Measurements from ENCODE around the gene THTPA. TPM values are rescaled to one million over a fixed set of nuclear protein-coding genes. Genes with fewer than 3 reads are reported as not detected.
"Not testable (repeated sequence)": the region's sequence is repeated elsewhere in the genome, so short reads cannot be mapped to it uniquely, and the experiment has no call there.

The THTPA gene
- total RNA-seq, 1 experiment from 2014 or later: 12.3 TPM

GRCh38 chr14:23608454-23608853, 52.4 kb downstream of the THTPA start:
- TF ChIP-seq EZH2 (IDR thresholded peaks at IDR 0.05; ENCODE audit: borderline replicate concordance, low read depth, low read length, poor library complexity, severe bottlenecking) (no peak), CTCF (conservative IDR thresholded peaks at IDR 0.05; ENCODE audit: low read depth, low read length) (no peak)
- ChIA-PET POLR2A (ENCODE audit: low non-redundant PET) (no interaction called here), CTCF (no interaction called here)
- Histone ChIP-seq H3K4me3 (ENCODE audit: low read depth, low read length, poor library complexity, severe bottlenecking) (no peak overlapping the region), H3K4me1 (ENCODE audit: insufficient read depth, low read length, poor library complexity, severe bottlenecking) (no peaks in the 10 kb centered on the region), H3K27me3 (replicated peaks; ENCODE audit: insufficient read depth, low read depth, low read length, poor library complexity) (peaks cover 26% of the 10 kb centered on the region), H3K9me3 (ENCODE audit: low read depth, low read length, poor library complexity, severe bottlenecking) (no peaks in the 10 kb centered on the region), H3K36me3 (ENCODE audit: insufficient read depth, low read length, poor library complexity, severe bottlenecking) (no peaks in the 10 kb centered on the region), H3K27ac (ENCODE audit: low read depth, low read length, poor library complexity, severe bottlenecking) (no peak overlapping the region)
- intact Hi-C loops (cut with micrococcal nuclease; ENCODE audit: unreplicated experiment): no loop called here
- no peak for DNase-seq (ENCODE audit: low spot score)
- no TSS peak for BruUV-seq (replicated peaks)

GRCh38 chr14:23609001-23609400, 52.9 kb downstream of the THTPA start:
- POLR2A ChIA-PET (ENCODE audit: low non-redundant PET): no interaction called here
- intact Hi-C loops (cut with micrococcal nuclease; ENCODE audit: unreplicated experiment): no loop called here
- BruUV-seq (replicated peaks): no TSS peak
- Histone ChIP-seq H3K9me3 (ENCODE audit: low read depth, low read length, poor library complexity, severe bottlenecking) (no peaks in the 10 kb centered on the region), H3K27ac (ENCODE audit: low read depth, low read length, poor library complexity, severe bottlenecking) (no peak overlapping the region), H3K4me1 (ENCODE audit: insufficient read depth, low read length, poor library complexity, severe bottlenecking) (no peaks in the 10 kb centered on the region), H3K36me3 (ENCODE audit: insufficient read depth, low read length, poor library complexity, severe bottlenecking) (no peaks in the 10 kb centered on the region), H3K27me3 (replicated peaks; ENCODE audit: insufficient read depth, low read depth, low read length, poor library complexity) (peaks cover 30% of the 10 kb centered on the region), H3K4me3 (ENCODE audit: low read depth, low read length, poor library complexity, severe bottlenecking) (no peak overlapping the region)
- TF ChIP-seq EZH2 (IDR thresholded peaks at IDR 0.05; ENCODE audit: borderline replicate concordance, low read depth, low read length, poor library complexity, severe bottlenecking) (no peak), CTCF (conservative IDR thresholded peaks at IDR 0.05; ENCODE audit: low read depth, low read length) (no peak)
- DNase-seq (ENCODE audit: low spot score): no peak
- CTCF ChIA-PET: no interaction called here

GRCh38 chr14:23609411-23610089, 53.5 kb downstream of the THTPA start:
- BruUV-seq (replicated peaks); DNase-seq (ENCODE audit: low spot score); H3K36me3 ChIP-seq (ENCODE audit: insufficient read depth, low read length, poor library complexity, severe bottlenecking); H3K27ac ChIP-seq (ENCODE audit: low read depth, low read length, poor library complexity, severe bottlenecking); POLR2A ChIA-PET (ENCODE audit: low non-redundant PET); H3K4me3 ChIP-seq (ENCODE audit: low read depth, low read length, poor library complexity, severe bottlenecking); H3K4me1 ChIP-seq (ENCODE audit: insufficient read depth, low read length, poor library complexity, severe bottlenecking); CTCF ChIA-PET; H3K9me3 ChIP-seq (ENCODE audit: low read depth, low read length, poor library complexity, severe bottlenecking); intact Hi-C loops (cut with micrococcal nuclease; ENCODE audit: unreplicated experiment): not testable (repeated sequence)
- peaks cover 30% of the 10 kb centered on the region for H3K27me3 ChIP-seq (replicated peaks; ENCODE audit: insufficient read depth, low read depth, low read length, poor library complexity)

Other genes starting within 250 kb of the THTPA start
- gene BCL2L2, start 249.4 kb upstream of the THTPA start, total RNA-seq (2021): 22.8 and 25.1 TPM in 2 replicates
- gene PABPN1, start 234.8 kb upstream of the THTPA start, total RNA-seq (2021): 275 and 287 TPM in 2 replicates
- gene SLC22A17, start 203.4 kb upstream of the THTPA start, total RNA-seq (2021): 23.0 and 28.4 TPM in 2 replicates
- 55.9 and 60.9 TPM in 2 replicates for gene EFS, start 191.1 kb upstream of the THTPA start, total RNA-seq (2021)
- not detected in 2 replicates for gene IL25, start 183.5 kb upstream of the THTPA start, total RNA-seq (2021)
- gene CMTM5, start 179.2 kb upstream of the THTPA start, total RNA-seq (2021): not detected in 2 replicates
- gene MYH6, start 148.0 kb upstream of the THTPA start, total RNA-seq (2021): not detected in 2 replicates
- gene MYH7, start 120.6 kb upstream of the THTPA start, total RNA-seq (2021): not detected in 2 replicates
- 59.9 and 71.2 TPM in 2 replicates for gene NGDN, start 86.6 kb upstream of the THTPA start, total RNA-seq (2021)
- 4.8 and 5.8 TPM in 2 replicates for gene ZFHX2, start 4.5 kb upstream of the THTPA start, total RNA-seq (2021)
- 26.0 and 40.1 TPM in 2 replicates for gene AP1G2, start 11.5 kb downstream of the THTPA start, total RNA-seq (2021)
- gene JPH4, start 22.5 kb downstream of the THTPA start, total RNA-seq (2021): 0.22 TPM in 1 of 2 replicates, not detected in the other
- gene DHRS2, start 80.1 kb downstream of the THTPA start, total RNA-seq (2021): 0.83 and 1.2 TPM in 2 replicates